GM11168 (cell line): ENCODE results near the gene SENP7.
"Not testable (repeated sequence)": the region's sequence is repeated elsewhere in the genome, so short reads cannot be mapped to it uniquely, and the experiment has no call there.

ENCODE experiments used
- in situ Hi-C: fragments of 300-500 bp; cut with MboI; formaldehyde crosslinking; loops from one replicate; pipeline ENCODE4 v1.12.0; 2022; ENCODE audit warnings: low sequenced_read_pairs; ENCODE audit not compliant: unreplicated experiment

SENP7 gene, protein sequence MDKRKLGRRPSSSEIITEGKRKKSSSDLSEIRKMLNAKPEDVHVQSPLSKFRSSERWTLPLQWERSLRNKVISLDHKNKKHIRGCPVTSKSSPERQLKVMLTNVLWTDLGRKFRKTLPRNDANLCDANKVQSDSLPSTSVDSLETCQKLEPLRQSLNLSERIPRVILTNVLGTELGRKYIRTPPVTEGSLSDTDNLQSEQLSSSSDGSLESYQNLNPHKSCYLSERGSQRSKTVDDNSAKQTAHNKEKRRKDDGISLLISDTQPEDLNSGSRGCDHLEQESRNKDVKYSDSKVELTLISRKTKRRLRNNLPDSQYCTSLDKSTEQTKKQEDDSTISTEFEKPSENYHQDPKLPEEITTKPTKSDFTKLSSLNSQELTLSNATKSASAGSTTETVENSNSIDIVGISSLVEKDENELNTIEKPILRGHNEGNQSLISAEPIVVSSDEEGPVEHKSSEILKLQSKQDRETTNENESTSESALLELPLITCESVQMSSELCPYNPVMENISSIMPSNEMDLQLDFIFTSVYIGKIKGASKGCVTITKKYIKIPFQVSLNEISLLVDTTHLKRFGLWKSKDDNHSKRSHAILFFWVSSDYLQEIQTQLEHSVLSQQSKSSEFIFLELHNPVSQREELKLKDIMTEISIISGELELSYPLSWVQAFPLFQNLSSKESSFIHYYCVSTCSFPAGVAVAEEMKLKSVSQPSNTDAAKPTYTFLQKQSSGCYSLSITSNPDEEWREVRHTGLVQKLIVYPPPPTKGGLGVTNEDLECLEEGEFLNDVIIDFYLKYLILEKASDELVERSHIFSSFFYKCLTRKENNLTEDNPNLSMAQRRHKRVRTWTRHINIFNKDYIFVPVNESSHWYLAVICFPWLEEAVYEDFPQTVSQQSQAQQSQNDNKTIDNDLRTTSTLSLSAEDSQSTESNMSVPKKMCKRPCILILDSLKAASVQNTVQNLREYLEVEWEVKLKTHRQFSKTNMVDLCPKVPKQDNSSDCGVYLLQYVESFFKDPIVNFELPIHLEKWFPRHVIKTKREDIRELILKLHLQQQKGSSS

DNA sequence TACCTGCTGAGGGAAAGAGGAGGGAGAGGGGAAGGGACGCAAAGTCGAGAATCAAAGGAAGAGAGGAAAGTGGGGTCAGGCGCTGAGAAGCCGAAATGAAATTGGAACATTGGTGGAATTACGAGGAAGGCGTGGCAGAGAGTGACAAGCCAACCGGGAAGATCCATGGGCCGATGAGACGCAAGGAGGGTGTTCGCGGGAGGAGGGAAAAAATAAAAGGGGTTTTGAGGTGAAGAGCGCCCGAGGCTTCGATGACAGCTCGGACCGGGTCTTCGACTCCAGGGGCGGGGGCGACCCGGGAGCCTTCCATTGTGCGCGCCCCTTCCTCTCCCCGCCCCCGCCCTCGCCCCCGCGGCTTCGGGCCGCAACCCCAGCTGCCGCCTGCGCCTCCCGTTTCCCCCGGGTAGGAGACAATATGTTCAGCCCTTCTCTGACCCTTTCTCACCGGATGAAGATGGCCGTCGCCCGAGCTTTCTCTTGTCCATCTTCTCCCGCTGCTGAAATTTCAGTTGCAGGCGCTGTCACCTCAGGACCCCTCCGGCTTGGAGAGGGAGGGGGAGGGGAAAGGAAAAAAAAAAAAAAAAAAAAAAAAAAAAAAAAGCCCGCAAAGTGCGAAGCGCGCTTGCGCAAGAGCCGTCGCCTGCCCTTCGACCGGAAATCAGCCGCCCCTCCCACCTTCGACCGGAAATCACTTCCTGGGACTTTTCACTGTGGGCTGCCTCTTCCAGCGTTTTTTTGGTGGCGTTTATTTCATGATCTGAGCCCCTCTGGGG lies at the start of gene SENP7:
SENP7 (minus strand) TSS at position 567 of the 773 bp plus-strand sequence; CDS start at position 485, 82 bp downstream.
- in situ Hi-C loops: no loop called here

DNA sequence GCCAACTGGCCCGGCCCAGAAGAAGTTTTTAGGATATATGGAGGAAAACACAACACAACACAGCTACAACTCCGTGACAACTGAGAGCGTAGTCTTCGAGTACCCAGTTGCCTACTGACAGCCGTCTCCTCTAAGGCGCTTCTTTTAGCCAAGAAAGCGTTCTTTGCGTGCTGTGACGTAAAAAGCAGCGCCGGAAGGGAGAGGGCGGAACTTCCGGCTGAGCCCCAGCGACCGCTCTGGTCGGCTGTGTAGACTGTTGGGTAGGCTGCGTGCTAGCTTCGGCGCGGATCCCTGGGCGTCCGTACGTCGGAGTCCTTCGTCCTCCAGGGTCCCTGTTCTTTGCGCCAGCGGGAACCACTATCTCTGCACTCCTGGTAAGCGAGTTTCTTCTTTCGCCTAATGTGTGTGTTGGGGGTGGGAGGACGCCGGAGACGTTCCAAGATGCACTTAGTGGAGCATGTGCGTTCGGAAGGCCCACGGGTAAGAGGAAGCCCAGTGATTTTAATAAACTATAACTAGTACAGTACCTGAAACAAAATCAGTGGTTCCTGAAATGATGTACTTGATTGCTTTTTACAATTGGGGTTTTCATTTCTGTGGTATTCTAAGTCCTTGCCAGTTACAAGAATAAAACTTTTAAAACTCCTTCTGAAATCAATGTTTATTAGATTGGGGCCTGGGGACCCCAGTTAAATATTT lies 48.8 kb upstream of the SENP7 start, which contains the start of gene TRMT10C:
TRMT10C (plus strand) TSS at position 239 of the 699 bp plus-strand sequence. CDS start 2,914 bp downstream, outside the sequence.
- in situ Hi-C loops: no loop called here

DNA sequence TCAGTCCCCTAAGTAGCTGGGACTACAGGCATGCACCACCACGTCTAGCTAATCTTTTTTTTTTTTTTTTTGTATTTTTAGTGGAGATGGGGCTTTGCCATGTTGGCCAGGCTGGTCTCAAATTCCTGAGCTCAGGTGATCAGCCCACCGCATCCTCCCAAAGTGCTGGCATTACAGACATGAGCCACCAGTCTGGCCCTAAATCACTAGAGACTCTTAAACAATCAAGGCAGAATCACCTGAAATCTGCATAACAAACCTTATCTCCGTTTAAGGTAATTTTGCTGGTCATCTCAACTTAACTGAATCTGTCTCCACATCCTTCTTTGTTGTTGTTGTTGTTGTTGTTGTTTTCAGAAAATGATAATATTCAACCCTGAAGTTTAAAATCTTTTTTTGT lies 43.1 kb upstream of the SENP7 start:
- in situ Hi-C loops: no loop called here

DNA sequence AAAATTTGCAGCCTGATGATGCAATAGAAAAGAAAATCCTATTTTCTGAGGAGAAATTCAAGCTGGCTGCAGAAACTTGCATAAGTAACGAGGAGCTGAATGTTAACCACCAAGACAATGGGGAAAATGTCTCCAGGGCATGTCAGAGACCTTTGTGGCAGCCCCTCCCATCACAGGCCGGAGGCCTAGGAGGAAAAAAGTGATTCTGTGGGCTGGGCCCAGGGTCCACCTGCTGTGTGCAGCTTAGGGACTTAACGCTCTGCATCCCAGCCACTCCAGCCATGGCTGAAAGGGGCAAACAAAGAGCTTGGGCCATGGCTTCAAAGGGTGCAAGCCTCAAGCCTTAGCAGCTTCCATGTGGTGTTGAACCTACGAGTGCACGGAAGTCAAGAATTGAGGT lies 40.4 kb upstream of the SENP7 start:
- in situ Hi-C loops: not testable (repeated sequence)

DNA sequence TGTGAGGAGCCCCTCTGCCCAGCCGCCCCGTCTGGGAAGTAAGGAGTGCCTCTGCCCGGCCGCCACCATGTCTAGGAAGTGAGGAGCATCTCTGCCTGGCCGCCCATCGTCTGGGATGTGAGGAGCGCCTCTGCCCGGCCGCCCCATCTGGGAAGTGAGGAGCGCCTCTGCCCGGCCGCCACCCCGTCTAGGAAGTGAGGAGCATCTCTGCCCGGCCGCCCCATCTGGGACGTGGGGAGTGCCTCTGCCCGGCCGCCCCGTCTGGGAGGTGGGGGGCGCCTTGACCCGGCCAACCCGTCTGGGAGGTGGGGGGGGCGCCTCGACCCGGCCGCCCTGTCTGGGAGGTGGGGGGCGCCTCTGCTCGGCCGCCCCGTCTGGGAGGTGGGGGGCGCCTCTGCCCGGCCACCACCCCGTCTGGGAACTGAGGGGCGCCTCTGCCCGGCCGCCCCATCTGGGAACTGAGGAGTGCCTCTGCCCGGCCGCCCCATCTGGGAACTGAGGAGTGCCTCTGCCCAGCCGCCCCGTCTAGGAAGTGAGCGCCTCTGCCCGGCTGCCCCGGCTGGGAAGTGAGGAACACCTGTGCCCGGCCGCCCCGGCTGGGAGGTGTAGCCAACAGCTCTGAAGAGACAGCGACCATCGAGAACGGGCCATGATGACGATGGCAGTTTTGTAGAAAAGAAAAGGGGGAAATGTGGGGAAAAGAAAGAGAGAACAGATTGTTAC lies 38.5 kb upstream of the SENP7 start:
- in situ Hi-C loops: not testable (repeated sequence)

DNA sequence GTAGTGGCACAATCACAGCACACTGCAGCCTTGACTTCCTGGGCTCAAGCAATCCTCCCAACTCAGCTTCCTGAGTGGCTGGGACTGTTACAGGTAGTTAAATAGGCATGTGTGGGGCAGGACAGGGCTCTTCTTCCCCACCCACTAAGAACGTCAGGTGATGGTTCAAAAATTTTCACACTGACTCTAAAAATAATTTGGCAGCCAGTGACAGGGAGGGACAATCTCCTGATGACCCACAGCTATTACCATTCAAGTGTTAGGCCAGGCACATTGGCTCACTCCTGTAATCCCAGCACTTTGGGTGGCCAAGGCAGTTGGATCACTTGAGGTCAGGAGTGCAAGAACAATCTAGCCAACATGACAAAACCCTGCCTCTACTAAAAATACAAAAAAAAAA lies 36.5 kb upstream of the SENP7 start:
- in situ Hi-C loops: no loop called here

DNA sequence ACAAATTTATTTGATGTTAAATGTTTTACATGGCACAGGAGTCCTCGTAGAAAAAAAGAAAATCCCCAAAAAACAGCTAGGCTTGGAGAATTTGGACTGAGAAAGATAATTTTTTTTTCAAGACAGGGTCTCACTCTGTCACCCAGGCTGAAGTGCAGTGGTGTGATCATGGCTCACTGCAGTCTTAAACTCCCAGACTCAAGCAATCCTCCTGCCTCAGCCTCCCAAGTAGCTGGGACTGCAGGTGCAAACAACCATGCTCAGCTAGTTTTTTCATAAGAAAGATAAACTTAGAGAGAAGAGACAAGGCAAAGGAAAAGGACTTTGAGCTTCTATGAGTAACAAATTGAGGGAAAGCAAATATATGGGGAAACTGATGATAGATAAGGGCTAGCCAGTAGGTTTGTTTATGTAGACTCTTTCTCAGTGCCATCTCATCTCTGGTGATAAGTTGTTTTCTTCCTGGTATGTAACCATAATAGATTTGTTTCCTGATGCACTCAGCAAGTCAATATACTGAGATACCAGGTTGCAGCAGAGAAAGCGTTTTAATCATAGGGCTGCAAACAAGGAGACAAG lies 35.6 kb upstream of the SENP7 start:
- in situ Hi-C loops: no loop called here

DNA sequence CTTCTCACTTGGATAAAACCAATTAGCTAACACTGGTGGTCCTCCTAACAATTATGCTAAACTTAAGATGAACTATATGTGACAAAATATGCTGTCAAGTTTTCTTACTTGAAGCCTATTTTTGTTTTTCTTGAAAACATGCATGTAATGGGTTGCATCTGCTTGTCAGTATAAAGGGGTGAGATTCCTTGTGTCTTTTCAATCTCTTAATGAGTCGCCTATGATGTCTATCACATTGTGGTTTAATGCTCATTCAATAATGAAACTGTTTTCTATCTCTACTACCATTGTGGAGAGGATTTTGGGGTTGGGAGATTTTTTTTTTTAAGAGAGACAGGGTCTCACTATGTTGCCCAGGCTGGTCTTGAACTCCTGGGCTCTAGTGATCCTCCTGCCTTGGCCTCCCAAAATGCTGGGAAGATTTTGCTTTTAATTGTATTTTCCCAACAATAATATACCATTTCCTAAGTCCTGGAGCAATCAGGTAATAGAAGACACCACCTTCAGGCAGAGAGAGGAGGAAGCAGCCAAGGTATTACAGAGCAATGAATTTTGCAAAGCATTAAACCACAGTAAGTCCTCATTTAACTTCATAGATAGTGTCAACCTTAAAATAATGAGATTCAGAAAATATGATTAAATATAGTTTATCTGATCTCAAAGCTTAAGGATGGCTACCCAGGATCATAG lies 31.3 kb upstream of the SENP7 start:
- in situ Hi-C loops: no loop called here

DNA sequence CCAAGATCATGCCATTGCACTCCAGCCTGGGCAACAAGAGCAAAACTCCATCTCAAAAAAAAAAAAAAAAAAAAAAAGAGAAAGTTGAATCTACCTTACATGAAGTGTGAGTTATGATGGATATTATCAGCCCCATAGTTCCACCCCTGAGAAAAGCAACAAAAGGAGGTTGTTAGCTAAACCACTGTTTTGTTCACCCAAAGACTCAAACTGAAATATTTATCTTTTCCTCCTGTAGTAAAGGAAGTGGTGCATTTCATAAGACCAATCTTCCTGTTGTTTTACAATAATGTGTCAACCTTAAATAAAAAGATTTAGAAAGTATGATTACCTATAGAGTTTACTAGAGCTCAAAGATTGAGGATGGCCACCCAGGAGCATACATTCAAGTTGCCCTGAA lies 29.9 kb upstream of the SENP7 start:
- in situ Hi-C loops: no loop called here

DNA sequence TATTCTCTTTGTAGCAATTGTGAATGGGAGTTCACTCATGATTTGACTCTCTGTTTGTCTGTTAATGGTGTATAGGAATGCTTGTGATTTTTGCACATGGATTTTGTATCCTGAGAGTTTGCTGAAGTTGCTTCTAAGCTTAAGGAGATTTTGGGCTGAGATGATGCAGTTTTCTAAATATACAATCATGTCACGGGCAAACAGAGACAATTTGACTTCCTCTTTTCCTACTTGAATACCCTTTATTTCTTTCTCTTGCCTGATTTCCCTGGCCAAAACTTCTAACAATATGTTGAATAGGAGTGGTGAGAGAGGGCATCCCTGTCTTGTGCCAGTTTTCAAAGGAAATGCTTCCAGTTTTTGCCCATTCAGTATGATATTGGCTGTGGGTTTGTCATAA lies 23.9 kb upstream of the SENP7 start:
- in situ Hi-C loops: not testable (repeated sequence)

DNA sequence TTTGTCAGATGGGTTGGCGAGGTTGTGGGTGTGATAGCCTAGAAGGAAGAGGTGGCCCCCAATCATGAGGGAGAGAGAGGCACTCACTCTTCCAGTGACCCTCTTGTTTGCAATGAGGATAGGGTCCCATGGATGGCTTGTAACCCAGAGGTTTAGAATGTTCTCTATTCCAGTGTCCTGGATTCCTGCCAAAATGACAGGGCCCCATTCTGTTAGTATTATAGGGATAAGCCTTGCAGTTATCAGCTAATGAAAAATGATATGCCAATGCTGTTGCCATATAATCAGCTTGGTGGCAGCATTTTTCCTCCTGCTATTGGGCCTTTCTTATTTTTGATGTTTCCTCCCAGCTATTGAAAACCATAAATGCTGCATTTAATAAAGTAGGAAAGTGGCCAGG lies 23.3 kb upstream of the SENP7 start:
- in situ Hi-C loops: no loop called here

DNA sequence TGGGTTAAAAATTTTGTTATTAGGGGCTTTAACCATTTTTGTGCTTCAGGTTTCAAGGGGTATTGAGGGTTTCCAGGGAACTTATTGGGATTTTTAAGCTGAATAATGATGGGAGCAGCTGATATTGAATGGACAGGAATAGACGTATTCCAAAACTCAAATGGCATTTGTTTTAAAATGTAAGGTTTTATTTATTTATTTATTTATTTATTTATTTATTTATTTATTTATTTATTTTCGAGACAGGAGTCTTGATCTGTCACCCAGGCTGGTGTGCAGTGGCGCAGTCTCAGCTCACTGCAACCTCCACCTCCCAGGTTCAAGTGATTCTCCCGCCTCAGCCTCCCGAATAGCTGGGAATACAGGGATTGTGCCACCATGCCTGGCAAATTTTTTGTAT lies 22.2 kb upstream of the SENP7 start:
- in situ Hi-C loops: no loop called here

DNA sequence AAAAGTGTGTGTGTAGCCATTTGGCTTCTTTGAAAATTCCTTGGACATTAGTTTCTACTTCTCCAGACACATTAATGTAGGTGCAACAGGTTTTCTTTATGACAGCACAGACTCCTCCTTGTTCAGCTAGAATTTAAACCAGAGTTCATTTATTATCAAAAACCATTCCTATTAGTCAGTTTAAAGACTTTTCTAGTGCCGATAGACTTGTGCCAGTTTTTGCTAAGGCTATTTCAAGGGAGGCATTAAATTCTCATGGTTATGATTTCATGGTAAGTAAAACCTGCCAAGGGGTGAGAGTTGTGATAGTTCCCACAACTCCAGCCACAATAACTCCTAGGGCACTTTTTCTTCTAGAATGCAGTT lies 20.6 kb upstream of the SENP7 start:
- in situ Hi-C loops: no loop called here

DNA sequence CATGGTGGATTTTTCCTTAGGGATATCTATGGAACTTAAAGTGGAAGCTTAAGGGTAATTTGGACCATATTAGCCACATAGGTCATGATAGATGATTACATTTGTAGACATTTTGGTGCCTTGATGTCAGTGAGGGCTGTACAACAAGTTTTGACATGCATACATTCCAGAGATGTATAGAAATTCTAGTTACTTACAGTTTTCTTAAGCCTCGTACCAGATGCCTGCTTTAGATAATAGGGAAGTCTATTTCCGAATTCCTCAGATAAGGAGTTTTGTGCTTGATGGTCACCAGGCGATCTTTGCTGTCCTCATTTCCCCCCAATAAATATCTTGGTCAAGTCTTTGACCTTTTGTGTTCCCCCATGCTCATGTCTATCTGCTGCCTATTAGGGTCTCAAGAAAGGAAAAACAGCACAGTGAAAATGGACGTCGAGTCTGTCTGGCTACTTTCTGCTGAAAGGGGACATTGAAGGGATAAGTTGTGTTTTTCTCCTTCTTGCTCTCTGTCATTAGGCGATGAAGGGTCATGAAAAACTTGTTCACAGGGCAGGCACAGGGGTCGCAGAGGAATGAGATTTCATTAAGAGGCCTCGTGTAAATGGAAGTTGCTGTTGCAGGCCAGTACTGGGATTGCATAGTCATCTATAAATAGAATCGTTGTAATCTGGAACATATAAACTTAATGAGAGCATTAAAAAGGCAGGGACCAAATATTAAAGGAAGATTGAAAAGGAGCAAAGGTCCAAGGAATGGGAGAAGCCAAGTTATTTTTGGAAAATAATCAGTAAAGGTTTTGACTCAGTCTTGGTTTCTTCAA lies 20.0 kb upstream of the SENP7 start:
- in situ Hi-C loops: no loop called here

DNA sequence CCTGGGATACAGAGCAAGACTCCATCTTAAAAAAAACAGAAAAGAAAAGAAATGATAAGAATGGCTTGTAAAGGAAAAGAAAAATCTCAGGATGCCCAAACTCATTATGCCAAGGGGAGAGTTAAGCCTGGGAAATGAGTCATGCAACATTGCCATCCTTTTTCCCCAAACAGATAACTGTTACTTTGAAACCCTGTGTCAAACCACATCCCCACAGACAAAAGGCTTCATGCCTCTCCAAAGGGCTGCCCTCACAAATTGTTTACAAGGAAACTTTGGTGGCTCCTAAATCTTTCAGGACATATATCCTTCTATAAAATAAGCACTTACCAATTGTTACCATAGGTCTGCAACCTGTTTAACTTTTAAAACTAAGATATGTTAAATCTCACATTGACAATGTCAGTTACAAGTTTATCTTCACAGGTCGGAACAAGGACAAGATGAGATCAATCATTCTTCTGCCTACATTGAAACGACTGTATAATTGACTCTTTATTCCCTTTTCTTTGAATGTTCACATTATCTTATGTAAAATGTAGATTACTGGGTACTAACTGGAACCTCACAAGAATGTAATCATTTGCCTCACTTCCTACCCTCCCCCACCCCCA lies 18.6 kb upstream of the SENP7 start:
- in situ Hi-C loops: no loop called here

DNA sequence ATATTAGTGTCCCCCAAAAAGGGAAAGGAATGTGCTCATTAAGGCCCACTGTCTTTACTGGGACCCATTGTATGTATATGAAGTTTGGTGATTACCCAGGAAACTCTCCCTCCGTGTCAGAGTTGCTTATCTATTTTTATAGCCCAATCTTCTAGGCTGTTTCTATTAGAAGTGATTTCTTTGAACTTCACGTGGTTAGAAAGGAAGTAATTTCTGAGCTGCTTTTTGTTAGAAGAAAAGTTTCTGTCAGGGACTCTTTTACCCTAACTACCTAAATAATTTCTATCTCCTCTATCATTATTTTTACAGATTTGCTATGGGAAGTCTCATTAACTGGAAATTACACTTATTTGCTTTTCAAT lies 17.7 kb upstream of the SENP7 start:
- in situ Hi-C loops: no loop called here
